NCI-H774 (cell line): Measurements from ENCODE around the gene VEZF1.

Experiments used
- DNase-seq: peaks from one replicate; lab custom pipeline; 2025; lab: John Stamatoyannopoulos, UW

Gene VEZF1

DNA sequence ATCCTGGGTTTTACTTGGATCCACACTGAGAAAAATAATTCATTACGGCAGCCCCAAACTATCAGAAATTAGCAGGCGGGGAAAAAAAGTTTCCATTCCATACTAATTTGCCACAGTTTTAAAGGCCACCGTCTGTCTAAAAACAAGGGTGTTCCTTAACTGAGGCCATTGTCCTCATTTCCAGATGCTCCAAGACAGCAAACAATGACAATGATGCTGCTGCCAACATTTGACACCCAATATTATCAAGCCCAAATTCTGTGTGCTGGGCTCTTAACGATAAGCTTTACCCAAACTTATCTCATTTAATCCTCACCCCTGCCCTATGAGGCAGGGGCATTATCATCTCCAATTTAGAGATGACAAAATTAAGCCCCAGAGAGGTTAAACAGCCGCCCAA, 59.1 kb downstream of the VEZF1 start:
- no peak for DNase-seq

GRCh38 chr17:57927048-57927723, 60.9 kb downstream of the VEZF1 start:
- peak; percentile 44 for DNase-seq

DNA sequence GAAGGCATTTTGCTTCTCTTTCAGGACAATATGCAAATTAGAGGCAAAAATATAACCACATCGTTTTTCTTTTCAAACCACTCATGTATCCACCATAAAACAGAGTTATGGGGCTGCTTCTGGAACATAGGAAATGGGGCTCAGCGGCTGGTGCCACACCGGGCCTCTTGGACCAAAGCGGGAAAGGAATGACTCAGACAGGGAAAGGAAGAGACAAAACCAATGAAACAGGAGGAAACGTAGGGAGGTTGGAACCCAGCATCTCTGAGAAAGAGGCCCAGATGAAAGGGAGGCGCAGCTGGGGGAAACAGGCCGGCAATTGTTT, 61.4 kb downstream of the VEZF1 start:
- no peak for DNase-seq

GRCh38 chr17:57925361-57925990, 62.6 kb downstream of the VEZF1 start:
- DNase-seq, result no peak

- DNase-seq, result no peak
Observed at GRCh38 chr17:57924677-57925076, 63.4 kb downstream of the VEZF1 start.
